ENCODE measurements around the gene KLHDC9.
A peak's percentile ranks its signal among the peaks of the same experiment; 100 is the strongest.

KLHDC9 gene

GRCh38 chr1:161068306-161069234 lies 29.6 kb upstream of the KLHDC9 start:
- H3K4me3 ChIP-seq (ENCODE audit: low read depth in 1 of 2, low read length in 1 of 2), result peak overlapping the region; percentile 80 to 100
- no peaks in the 10 kb centered on the region for H3K27me3 ChIP-seq
- H3K4me1 ChIP-seq (ENCODE audit: control insufficient read depth in 1 of 2, insufficient read depth in 1 of 2, low read depth in 1 of 2, low read length in 1 of 2), result peaks cover 70 to 71% of the 10 kb centered on the region in 2 experiments
- H3K36me3 ChIP-seq, result peaks cover 28% of the 10 kb centered on the region
- H3K9me3 ChIP-seq, result no peaks in the 10 kb centered on the region
- peak overlapping the region; percentile 99 for H3K27ac ChIP-seq
- TF ChIP-seq CTCF (IDR thresholded peaks at IDR 0.05), result peak; percentile 30

- no peak for TF ChIP-seq CTCF (IDR thresholded peaks at IDR 0.05)
- H3K4me1 ChIP-seq (ENCODE audit: control insufficient read depth in 1 of 2, insufficient read depth in 1 of 2, low read depth in 1 of 2, low read length in 1 of 2), result peaks cover 65 to 66% of the 10 kb centered on the region in 2 experiments
- no peaks in the 10 kb centered on the region for H3K9me3 ChIP-seq
- H3K4me3 ChIP-seq (ENCODE audit: low read depth in 1 of 2, low read length in 1 of 2), result peak overlapping the region; percentile 80 to 100
- H3K27me3 ChIP-seq, result no peaks in the 10 kb centered on the region
- peaks cover 22% of the 10 kb centered on the region for H3K36me3 ChIP-seq
- H3K27ac ChIP-seq, result peak overlapping the region; percentile 99
These were observed 28.9 kb upstream of the KLHDC9 start for GRCh38 chr1:161069241-161069640.

GRCh38 chr1:161069731-161070270 lies 28.4 kb upstream of the KLHDC9 start, which contains the start of gene ARHGAP30:
ARHGAP30 (minus strand) TSS chr1:161069891; CDS start chr1:161069624, 267 bp downstream.
- peak; percentile 53 for TF ChIP-seq CTCF (IDR thresholded peaks at IDR 0.05)
- Histone ChIP-seq H3K9me3 (no peaks in the 10 kb centered on the region), H3K4me1 (ENCODE audit: control insufficient read depth in 1 of 2, insufficient read depth in 1 of 2, low read depth in 1 of 2, low read length in 1 of 2) (peaks cover 60% of the 10 kb centered on the region in 2 experiments), H3K27ac (peak within 1 kb of the TSS; percentile 99), H3K36me3 (peaks cover 19% of the 10 kb centered on the region), H3K27me3 (no peaks in the 10 kb centered on the region), H3K4me3 (ENCODE audit: low read depth in 1 of 2, low read length in 1 of 2) (peak within 1 kb of the TSS; percentile 80 to 100)

GRCh38 chr1:161070761-161071160 lies 27.4 kb upstream of the KLHDC9 start:
- H3K36me3 ChIP-seq, result peaks cover 12% of the 10 kb centered on the region
- H3K4me3 ChIP-seq (ENCODE audit: low read depth in 1 of 2, low read length in 1 of 2), result no peak overlapping the region
- peak overlapping the region; percentile 99 for H3K27ac ChIP-seq
- no peaks in the 10 kb centered on the region for H3K9me3 ChIP-seq
- no peak for TF ChIP-seq CTCF (IDR thresholded peaks at IDR 0.05)
- H3K4me1 ChIP-seq (ENCODE audit: control insufficient read depth in 1 of 2, insufficient read depth in 1 of 2, low read depth in 1 of 2, low read length in 1 of 2), result peaks cover 51 to 53% of the 10 kb centered on the region in 2 experiments
- H3K27me3 ChIP-seq, result no peaks in the 10 kb centered on the region

- Histone ChIP-seq H3K27ac (peak overlapping the region; percentile 99), H3K4me1 (ENCODE audit: control insufficient read depth in 1 of 2, insufficient read depth in 1 of 2, low read depth in 1 of 2, low read length in 1 of 2) (peaks cover 39 to 41% of the 10 kb centered on the region in 2 experiments), H3K36me3 (no peaks in the 10 kb centered on the region), H3K4me3 (ENCODE audit: low read depth in 1 of 2, low read length in 1 of 2) (peak overlapping the region in 1 of 2 experiments; percentile 19), H3K27me3 (no peaks in the 10 kb centered on the region), H3K9me3 (no peaks in the 10 kb centered on the region)
- TF ChIP-seq CTCF (IDR thresholded peaks at IDR 0.05), result peak; percentile 76
These were observed 26.2 kb upstream of the KLHDC9 start for GRCh38 chr1:161071886-161072371.

Data from neutrophil (primary cell).